GM21786 (cell line): ENCODE results near the gene TRPM2.
"Not testable (repeated sequence)": the region's sequence is repeated elsewhere in the genome, so short reads cannot be mapped to it uniquely, and the experiment has no call there.

ENCODE experiments used
- ATAC-seq: cut with Tn5 transposase; IDR thresholded peaks from one replicate; pipeline ENCODE4 v1.9.1; 2021; ENCODE audit not compliant: unreplicated experiment

TRPM2 gene

GRCh38 chr21:44351535-44352252 lies 1.7 kb upstream of the TRPM2 start:
- ATAC-seq = no peak

GRCh38 chr21:44352253-44352860 lies 1.1 kb upstream of the TRPM2 start:
- no peak for ATAC-seq

GRCh38 chr21:44354001-44354405 lies 582 bp downstream of the TRPM2 start:
- ATAC-seq = no peak

- ATAC-seq = no peak
Measured at GRCh38 chr21:44354775-44355771, 1.7 kb downstream of the TRPM2 start.

GRCh38 chr21:44356160-44356559 lies 2.7 kb downstream of the TRPM2 start:
- no peak for ATAC-seq

- ATAC-seq = no peak
Measured at GRCh38 chr21:44356636-44357035, 3.2 kb downstream of the TRPM2 start.

GRCh38 chr21:44357064-44357837 lies 3.8 kb downstream of the TRPM2 start:
- ATAC-seq = no peak

GRCh38 chr21:44359396-44359795 lies 6.0 kb downstream of the TRPM2 start:
- ATAC-seq = no peak

GRCh38 chr21:44360159-44360558 lies 6.7 kb downstream of the TRPM2 start:
- no peak for ATAC-seq

- not testable (repeated sequence) for ATAC-seq
Measured at GRCh38 chr21:44361903-44362302, 8.5 kb downstream of the TRPM2 start.

GRCh38 chr21:44363278-44363677 lies 9.9 kb downstream of the TRPM2 start:
- no peak for ATAC-seq

- no peak for ATAC-seq
Measured at GRCh38 chr21:44364151-44365053, 11.0 kb downstream of the TRPM2 start.

GRCh38 chr21:44365251-44365966 lies 12.0 kb downstream of the TRPM2 start:
- ATAC-seq = no peak

GRCh38 chr21:44365967-44366585 lies 12.7 kb downstream of the TRPM2 start:
- ATAC-seq = no peak

- no peak for ATAC-seq
Measured at GRCh38 chr21:44366586-44367211, 13.3 kb downstream of the TRPM2 start.

GRCh38 chr21:44368711-44369446 lies 15.5 kb downstream of the TRPM2 start:
- ATAC-seq = no peak

- ATAC-seq = no peak
Measured at GRCh38 chr21:44370027-44370735, 16.8 kb downstream of the TRPM2 start.
